G401.6 (cell line): ENCODE data around the gene AKIRIN2.

ENCODE experiments used
- FAIRE-seq: peaks from 2 replicates; lab custom pipeline; 2012; peaks lifted over from hg19 to GRCh38; lab: Jason Lieb, UNC

Gene AKIRIN2

GRCh38 chr6:87654875-87655454, 47.1 kb downstream of the AKIRIN2 start:
- FAIRE-seq = no peak

GRCh38 chr6:87654122-87654521, 47.9 kb downstream of the AKIRIN2 start:
- no peak for FAIRE-seq

- FAIRE-seq = no peak
These were observed 48.7 kb downstream of the AKIRIN2 start for GRCh38 chr6:87653074-87653962.

DNA sequence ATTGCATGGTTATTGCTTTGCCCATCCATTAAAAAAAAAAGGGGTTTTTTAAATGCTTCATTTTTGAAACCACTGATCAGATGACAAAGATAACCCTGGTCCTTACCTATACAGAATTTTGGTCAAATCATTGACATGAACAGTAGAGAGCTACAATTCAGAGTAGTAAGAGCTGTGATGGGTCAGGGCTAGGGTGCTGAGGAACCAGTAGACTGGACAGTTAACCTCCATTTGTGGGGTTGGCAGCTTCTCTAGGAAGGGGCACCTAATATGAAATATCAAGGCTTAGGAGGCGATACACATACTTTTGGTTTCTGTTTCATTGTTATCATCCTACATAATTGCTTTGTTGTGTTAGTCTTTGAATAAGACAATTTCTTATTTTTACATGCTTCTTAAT, 57.0 kb downstream of the AKIRIN2 start:
- FAIRE-seq = no peak

GRCh38 chr6:87641065-87641692, 60.9 kb downstream of the AKIRIN2 start:
- FAIRE-seq = no peak

- FAIRE-seq = no peak
These were observed 62.7 kb downstream of the AKIRIN2 start for GRCh38 chr6:87639373-87639772.

DNA sequence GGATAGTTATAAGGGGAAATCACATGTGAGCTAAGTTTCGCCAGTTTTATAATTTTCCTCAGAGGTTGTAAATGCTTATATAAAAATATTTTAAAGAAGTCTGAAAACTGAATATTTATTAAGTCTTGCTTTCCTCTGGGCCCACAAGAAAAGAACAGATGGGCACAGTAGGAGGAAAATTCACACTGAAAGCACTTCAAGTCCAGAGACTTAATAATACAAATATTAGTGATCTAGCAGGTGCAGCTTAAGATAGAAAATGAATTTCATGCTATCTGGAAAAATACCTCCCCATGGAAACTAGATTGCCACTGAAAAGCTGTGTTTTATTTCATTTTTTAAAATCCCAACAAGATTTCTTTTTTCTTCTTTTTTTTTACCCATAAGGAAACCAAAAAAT, 64.9 kb downstream of the AKIRIN2 start:
- FAIRE-seq = no peak

DNA sequence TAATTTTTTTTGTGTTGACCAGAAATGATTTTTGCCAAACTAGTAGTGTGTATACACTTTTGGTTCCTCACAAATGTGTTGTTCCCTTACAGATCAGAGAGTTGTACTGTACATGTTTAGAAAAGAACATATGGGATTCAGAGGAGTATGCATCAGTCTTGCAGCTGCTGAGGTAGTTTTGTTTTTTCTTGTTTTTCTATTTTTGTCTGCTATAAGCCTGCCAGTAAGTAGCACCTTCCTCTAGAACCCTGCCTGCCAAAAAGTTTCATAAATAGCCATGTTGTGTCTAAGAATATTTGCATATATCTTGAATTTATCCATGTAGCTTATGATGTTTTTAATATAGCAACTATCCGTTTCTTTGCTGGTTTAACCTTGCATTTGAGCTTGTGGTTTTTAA, 65.7 kb downstream of the AKIRIN2 start:
- FAIRE-seq = no peak

- FAIRE-seq = no peak
These were observed 68.2 kb downstream of the AKIRIN2 start for GRCh38 chr6:87633851-87634250.

DNA sequence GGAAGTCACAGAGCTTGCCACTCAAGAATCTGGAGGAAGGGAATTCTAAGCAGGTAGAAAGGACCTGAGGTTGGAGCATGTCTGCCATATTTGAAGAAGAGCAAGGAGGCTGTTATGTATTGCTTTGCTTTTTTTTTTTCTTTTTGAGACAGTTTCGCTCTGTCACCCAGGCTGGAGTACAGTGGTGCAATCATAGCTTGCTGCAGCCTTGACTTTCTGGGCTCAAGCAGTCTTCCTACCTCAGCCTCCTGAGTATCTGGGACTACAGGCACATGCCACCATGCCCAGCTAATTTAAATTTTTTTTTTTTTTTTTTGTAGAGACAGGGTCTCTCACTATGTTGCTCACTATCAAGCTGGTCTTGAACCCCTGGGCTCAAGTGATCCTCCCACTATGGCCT, 71.3 kb downstream of the AKIRIN2 start:
- FAIRE-seq = no peak

DNA sequence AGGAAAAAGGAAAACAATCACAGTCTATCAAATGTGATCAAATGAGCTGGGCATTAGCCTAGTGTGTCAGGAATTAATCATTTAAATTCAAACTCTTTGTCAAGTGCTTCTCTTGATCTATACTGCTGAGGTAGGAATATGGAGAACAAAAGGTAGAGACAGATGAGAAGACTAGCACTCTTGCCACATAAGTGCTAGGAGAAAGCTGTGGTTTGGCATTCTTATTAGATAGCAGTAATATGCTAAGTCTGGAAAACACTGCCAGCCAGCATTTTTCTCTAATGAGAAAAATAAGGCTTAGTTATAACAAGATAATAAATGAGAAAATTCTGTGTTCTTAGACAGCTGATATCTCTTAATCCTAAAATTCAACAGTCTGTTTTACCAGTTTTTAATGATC, 73.2 kb downstream of the AKIRIN2 start:
- no peak for FAIRE-seq

GRCh38 chr6:87628424-87628823, 73.6 kb downstream of the AKIRIN2 start:
- no peak for FAIRE-seq
